ENCODE measurements around the gene C1QL4.
A peak's percentile ranks its signal among the peaks of the same experiment; 100 is the strongest.
"Not testable (repeated sequence)": the region's sequence is repeated elsewhere in the genome, so short reads cannot be mapped to it uniquely, and the experiment has no call there.

C1QL4 gene

GRCh38 chr12:49295082-49295936, 41.7 kb downstream of the C1QL4 start, which contains the start of gene PRPH:
Gene PRPH (plus strand): TSS chr12:49295147. CDS start chr12:49295201, 54 bp downstream.
- H3K4me1 ChIP-seq: peaks cover 17% of the 10 kb centered on the region
- no peaks in the 10 kb centered on the region for H3K36me3 ChIP-seq (replicated peaks)
- H3K9me3 ChIP-seq: no peaks in the 10 kb centered on the region; the same call in 1 of the 2 replicates
- no peak within 1 kb of the TSS for H3K4me3 ChIP-seq
- no peaks in the 10 kb centered on the region for H3K27me3 ChIP-seq (ENCODE audit: low read depth)
- peak in 1 of 2 experiments; percentile 10 for DNase-seq (ENCODE audit: low spot score in 2 of 2)
- in situ Hi-C loops (cut with MboI; ENCODE audit: low sequenced_read_pairs): no loop called here

DNA sequence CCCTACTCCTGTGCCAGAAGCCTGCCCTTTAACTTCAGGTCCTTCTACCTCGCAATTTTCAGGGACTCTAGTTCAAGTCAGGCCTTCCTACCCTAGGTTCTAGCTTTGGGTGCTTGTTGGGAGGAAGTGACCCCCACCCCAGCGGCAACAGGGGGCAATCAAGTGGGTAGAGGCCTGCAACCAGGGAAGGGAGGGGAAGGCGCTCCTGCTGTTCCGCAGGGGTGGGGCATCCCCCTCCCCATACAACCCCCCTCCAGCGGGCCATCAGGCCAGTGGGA, 42.2 kb downstream of the C1QL4 start:
- H3K36me3 ChIP-seq (replicated peaks): no peaks in the 10 kb centered on the region
- H3K27me3 ChIP-seq (ENCODE audit: low read depth): no peaks in the 10 kb centered on the region
- DNase-seq (ENCODE audit: low spot score in 2 of 2): no peak
- in situ Hi-C loops (cut with MboI; ENCODE audit: low sequenced_read_pairs): no loop called here
- H3K4me1 ChIP-seq: peaks cover 17% of the 10 kb centered on the region
- H3K4me3 ChIP-seq: no peak overlapping the region
- H3K9me3 ChIP-seq: no peaks in the 10 kb centered on the region; the same call in 1 of the 2 replicates

GRCh38 chr12:49294086-49294803, 42.7 kb downstream of the C1QL4 start:
- in situ Hi-C loops (cut with MboI; ENCODE audit: low sequenced_read_pairs): no loop called here
- Histone ChIP-seq H3K36me3 (replicated peaks) (no peaks in the 10 kb centered on the region), H3K9me3 (no peaks in the 10 kb centered on the region; the same call in 1 of the 2 replicates), H3K4me1 (peaks cover 17% of the 10 kb centered on the region), H3K27me3 (ENCODE audit: low read depth) (no peaks in the 10 kb centered on the region), H3K4me3 (no peak overlapping the region)
- peak in 1 of 2 experiments; percentile 58 for DNase-seq (ENCODE audit: low spot score in 2 of 2)

- no peaks in the 10 kb centered on the region for H3K27me3 ChIP-seq (ENCODE audit: low read depth)
- no peaks in the 10 kb centered on the region for H3K36me3 ChIP-seq (replicated peaks)
- no peak overlapping the region for H3K4me3 ChIP-seq
- peaks cover 17% of the 10 kb centered on the region for H3K4me1 ChIP-seq
- no peaks in the 10 kb centered on the region; the same call in 1 of the 2 replicates for H3K9me3 ChIP-seq
- DNase-seq (ENCODE audit: low spot score in 2 of 2): peak in 1 of 2 experiments; percentile 30
- in situ Hi-C loops (cut with MboI; ENCODE audit: low sequenced_read_pairs): no loop called here
Measured at GRCh38 chr12:49293056-49293956, 43.7 kb downstream of the C1QL4 start.

- Histone ChIP-seq H3K4me1 (peaks cover 14% of the 10 kb centered on the region), H3K27me3 (ENCODE audit: low read depth) (no peaks in the 10 kb centered on the region), H3K4me3 (no peak overlapping the region), H3K36me3 (replicated peaks) (no peaks in the 10 kb centered on the region), H3K9me3 (no peaks in the 10 kb centered on the region; the same call in 1 of the 2 replicates)
- DNase-seq (ENCODE audit: low spot score in 2 of 2): no peak
- in situ Hi-C loops (cut with MboI; ENCODE audit: low sequenced_read_pairs): no loop called here
Measured at GRCh38 chr12:49292729-49293055, 44.3 kb downstream of the C1QL4 start.

DNA sequence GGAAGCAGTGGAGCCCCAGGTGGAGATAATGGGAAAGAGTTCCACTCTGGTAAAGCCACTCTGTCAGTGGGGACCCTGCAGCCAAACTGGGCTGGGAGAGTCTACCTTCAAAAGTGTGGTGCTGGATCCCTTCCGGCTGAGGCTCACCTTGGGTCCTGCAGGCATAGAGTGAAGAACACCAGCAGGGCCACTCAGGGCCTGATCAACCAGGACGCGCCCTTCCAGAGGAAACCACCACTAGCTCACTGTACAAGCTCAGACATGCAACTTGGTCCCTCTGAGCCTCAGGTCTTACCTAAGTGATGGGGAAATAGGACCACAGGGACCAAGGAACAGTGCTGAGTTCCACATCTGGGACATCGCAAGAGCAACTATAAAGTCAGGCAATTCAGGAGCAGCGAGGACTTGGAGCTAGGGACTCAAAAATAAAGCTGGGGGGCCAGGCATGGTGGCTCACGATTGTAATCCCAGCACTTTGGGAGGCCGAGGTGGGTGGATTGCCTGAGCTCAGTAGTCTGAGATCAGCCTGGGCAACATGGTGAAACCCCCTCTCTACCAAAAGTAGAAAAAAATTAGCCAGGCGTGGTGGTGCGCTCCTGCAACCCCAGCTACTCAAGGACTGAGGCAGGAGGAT, 47.9 kb downstream of the C1QL4 start:
- peak in 1 of 2 experiments; percentile 3 for DNase-seq (ENCODE audit: low spot score in 2 of 2)
- H3K36me3 ChIP-seq (replicated peaks): no peaks in the 10 kb centered on the region
- no peaks in the 10 kb centered on the region for H3K9me3 ChIP-seq
- H3K4me3 ChIP-seq: no peak overlapping the region
- no peaks in the 10 kb centered on the region for H3K27me3 ChIP-seq (ENCODE audit: low read depth)
- in situ Hi-C loops (cut with MboI; ENCODE audit: low sequenced_read_pairs): loop anchor here (5.0 kb wide), 1 partner anchor 53 kb away; no protein-coding TSS in a partner anchor
- peaks cover 3% of the 10 kb centered on the region; the same call in 1 of the 2 replicates for H3K4me1 ChIP-seq

DNA sequence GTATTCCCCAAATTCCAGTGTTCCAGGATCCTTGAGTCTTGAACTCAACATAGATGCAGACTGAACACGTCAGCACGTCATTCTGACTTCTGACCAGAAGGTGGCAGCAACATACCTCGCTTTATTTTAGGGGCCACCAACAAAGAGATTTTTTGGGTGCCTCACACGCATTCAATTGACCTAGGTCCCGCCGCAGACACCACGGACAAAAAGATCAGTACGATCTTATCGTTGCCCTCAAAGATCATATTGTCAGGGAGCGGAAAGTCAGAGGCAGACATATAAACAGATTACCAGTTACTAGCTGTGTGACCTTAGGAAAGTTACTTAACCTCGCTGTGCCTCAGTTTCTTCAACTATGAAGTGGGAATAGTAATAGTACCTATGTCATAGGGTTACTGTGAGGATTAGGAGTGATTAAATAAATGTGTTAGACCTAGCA, 48.6 kb downstream of the C1QL4 start:
- H3K4me3 ChIP-seq: no peak overlapping the region
- peaks cover under 1% of the 10 kb centered on the region; the same call in 1 of the 2 replicates for H3K4me1 ChIP-seq
- H3K9me3 ChIP-seq: no peaks in the 10 kb centered on the region
- in situ Hi-C loops (cut with MboI; ENCODE audit: low sequenced_read_pairs): loop anchor here (5.0 kb wide), 1 partner anchor 54 kb away; no protein-coding TSS in a partner anchor
- DNase-seq (ENCODE audit: low spot score in 2 of 2): peak; percentile 43 to 77
- no peaks in the 10 kb centered on the region for H3K27me3 ChIP-seq (ENCODE audit: low read depth)
- no peaks in the 10 kb centered on the region for H3K36me3 ChIP-seq (replicated peaks)

GRCh38 chr12:49287876-49288275, 49.1 kb downstream of the C1QL4 start:
- H3K9me3 ChIP-seq: no peaks in the 10 kb centered on the region
- H3K27me3 ChIP-seq (ENCODE audit: low read depth): no peaks in the 10 kb centered on the region
- in situ Hi-C loops (cut with MboI; ENCODE audit: low sequenced_read_pairs): loop anchor here (5.0 kb wide), 1 partner anchor 54 kb away; no protein-coding TSS in a partner anchor

GRCh38 chr12:49284672-49285071, 52.3 kb downstream of the C1QL4 start:
- Histone ChIP-seq H3K4me1 (peaks cover 11% of the 10 kb centered on the region), H3K27me3 (ENCODE audit: low read depth) (no peaks in the 10 kb centered on the region), H3K36me3 (replicated peaks) (no peaks in the 10 kb centered on the region), H3K9me3 (no peaks in the 10 kb centered on the region), H3K4me3 (no peak overlapping the region)
- in situ Hi-C loops (cut with MboI; ENCODE audit: low sequenced_read_pairs): loop anchor here (5.0 kb wide), 1 partner anchor 58 kb away; no protein-coding TSS in a partner anchor
- no peak for DNase-seq (ENCODE audit: low spot score in 2 of 2)

More at GRCh38 chr12:49287876-49288275, 49.1 kb downstream of the C1QL4 start:
- peak in 1 of 2 experiments; percentile 5 for DNase-seq (ENCODE audit: low spot score in 2 of 2)
- Histone ChIP-seq H3K4me3 (no peak overlapping the region), H3K36me3 (replicated peaks) (no peaks in the 10 kb centered on the region), H3K4me1 (no peaks in the 10 kb centered on the region)

GRCh38 chr12:49283541-49284429, 53.2 kb downstream of the C1QL4 start:
- DNase-seq (ENCODE audit: low spot score in 2 of 2): no peak
- no peaks in the 10 kb centered on the region for H3K9me3 ChIP-seq
- in situ Hi-C loops (cut with MboI; ENCODE audit: low sequenced_read_pairs): no loop called here

GRCh38 chr12:49282740-49283375, 54.1 kb downstream of the C1QL4 start:
- H3K9me3 ChIP-seq; H3K27me3 ChIP-seq (ENCODE audit: low read depth); DNase-seq (ENCODE audit: low spot score in 2 of 2); in situ Hi-C loops (cut with MboI; ENCODE audit: low sequenced_read_pairs); H3K4me3 ChIP-seq; H3K36me3 ChIP-seq (replicated peaks): not testable (repeated sequence)
- peaks cover 14% of the 10 kb centered on the region for H3K4me1 ChIP-seq

More at GRCh38 chr12:49283541-49284429, 53.2 kb downstream of the C1QL4 start:
- Histone ChIP-seq H3K27me3 (ENCODE audit: low read depth) (no peaks in the 10 kb centered on the region), H3K4me3 (no peak overlapping the region), H3K36me3 (replicated peaks) (no peaks in the 10 kb centered on the region), H3K4me1 (peaks cover 14% of the 10 kb centered on the region)
